IPS-11a (cell line): Measurements from ENCODE around the gene OLA1.

Experiments used
- H3K4me3 ChIP-seq: one replicate; pipeline ENCODE4 v1.5.1; 2013; ENCODE audit warnings: low read depth, low read length, control low read depth

The OLA1 gene

GRCh38 chr2:174224665-174225288 is 23.6 kb downstream of the OLA1 start:
- no peak overlapping the region for H3K4me3 ChIP-seq

GRCh38 chr2:174224125-174224524 is 24.2 kb downstream of the OLA1 start:
- H3K4me3 ChIP-seq = no peak overlapping the region

DNA sequence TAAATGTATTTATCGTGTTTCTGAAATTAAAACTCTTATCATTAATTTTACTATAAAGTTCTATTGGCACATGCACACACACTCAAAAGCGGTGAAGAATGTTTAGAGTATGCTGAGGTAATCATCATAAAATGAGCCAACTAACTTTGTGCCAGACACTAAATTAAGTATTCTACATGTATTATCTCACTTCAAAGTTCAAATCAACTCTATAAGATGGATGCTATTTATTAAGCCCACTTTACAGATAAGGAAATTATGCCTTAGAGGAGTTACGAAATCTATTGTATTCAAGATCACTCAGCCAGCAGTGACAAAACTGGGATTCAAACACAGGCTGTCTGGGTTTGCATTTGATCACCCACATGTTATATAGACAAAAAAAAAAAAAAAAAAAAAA is 24.9 kb downstream of the OLA1 start:
- no peak overlapping the region for H3K4me3 ChIP-seq

DNA sequence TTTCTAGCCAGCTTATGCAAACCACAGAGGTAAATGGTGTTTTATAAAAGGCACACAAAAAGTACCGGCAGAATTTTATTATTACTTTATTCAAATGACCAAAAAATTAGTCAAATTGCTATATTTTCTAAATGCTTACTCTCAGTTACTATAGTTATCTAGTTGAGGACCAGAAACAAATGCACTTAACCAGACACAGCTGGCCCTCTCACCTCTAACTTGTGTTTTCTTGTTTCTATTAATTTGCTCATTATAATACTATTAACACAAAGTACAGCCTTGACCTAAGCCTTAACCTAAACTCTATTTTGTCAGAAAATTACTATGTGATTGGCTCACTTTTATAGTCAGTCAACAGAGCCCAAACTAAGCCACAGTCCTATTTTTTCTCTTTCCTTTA is 26.2 kb downstream of the OLA1 start:
- no peak overlapping the region for H3K4me3 ChIP-seq

DNA sequence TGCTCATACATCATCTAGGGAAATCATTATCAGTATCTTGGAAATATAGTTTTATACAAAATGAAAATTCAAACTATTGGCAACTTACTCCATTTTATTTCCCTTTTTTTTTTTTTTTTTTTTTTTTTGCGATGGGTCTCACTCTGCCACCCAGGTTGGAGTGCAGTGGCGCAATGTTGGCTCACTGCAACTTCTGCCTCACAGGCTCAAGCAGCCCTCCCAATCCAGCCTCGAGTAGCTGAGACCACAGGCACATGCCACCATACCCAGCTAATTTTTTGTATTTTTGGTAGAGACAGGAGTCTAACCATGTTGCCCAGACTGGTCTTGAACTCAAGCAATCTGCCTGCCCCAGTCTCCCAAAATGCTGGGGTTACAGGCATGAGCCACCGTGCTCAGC is 29.0 kb downstream of the OLA1 start:
- H3K4me3 ChIP-seq = no peak overlapping the region

DNA sequence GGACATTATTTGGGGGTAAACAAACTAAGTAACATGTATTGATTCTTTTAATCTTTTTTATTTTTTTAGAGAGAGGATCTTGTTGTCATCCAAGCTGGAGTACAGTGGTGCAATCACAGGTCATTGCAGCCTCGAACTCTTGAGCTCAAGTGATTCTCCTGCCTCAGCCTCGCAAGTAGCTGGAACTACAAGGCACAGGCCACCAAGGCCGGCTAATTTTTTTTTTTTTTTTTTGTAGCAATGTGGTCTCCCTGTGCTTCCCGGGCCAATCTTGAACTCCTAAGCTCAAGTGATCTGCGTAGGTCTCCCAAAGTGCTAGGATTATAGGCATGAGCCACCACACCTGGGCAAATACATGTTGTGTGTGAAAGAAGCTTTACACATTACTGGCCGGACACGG is 29.6 kb downstream of the OLA1 start:
- no peak overlapping the region for H3K4me3 ChIP-seq

DNA sequence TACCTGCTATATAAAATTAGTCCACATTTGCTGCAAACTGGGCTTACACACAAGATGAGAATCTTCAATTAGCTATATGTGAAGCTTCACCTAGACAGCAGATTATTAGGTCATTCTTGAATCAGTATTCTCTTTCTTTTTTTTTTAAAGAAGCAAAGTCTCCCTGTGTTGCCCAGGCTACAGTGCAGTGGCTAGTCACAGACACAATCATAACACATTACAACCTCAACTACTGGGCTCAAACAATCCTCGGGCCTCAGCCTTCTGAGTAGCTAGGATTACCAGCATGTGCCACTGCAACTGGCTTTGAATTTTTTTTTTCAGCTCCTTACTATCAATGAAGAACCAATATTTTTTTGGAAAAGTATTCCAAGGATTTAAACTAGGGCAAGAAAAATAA is 30.5 kb downstream of the OLA1 start:
- no peak overlapping the region for H3K4me3 ChIP-seq

- no peak overlapping the region for H3K4me3 ChIP-seq
Measured at GRCh38 chr2:174211954-174212353, 36.4 kb downstream of the OLA1 start.

- H3K4me3 ChIP-seq = no peak overlapping the region
Measured at GRCh38 chr2:174210862-174211261, 37.5 kb downstream of the OLA1 start.

GRCh38 chr2:174209325-174209724 is 39.0 kb downstream of the OLA1 start:
- no peak overlapping the region for H3K4me3 ChIP-seq

- no peak overlapping the region for H3K4me3 ChIP-seq
Measured at GRCh38 chr2:174208026-174208425, 40.3 kb downstream of the OLA1 start.

DNA sequence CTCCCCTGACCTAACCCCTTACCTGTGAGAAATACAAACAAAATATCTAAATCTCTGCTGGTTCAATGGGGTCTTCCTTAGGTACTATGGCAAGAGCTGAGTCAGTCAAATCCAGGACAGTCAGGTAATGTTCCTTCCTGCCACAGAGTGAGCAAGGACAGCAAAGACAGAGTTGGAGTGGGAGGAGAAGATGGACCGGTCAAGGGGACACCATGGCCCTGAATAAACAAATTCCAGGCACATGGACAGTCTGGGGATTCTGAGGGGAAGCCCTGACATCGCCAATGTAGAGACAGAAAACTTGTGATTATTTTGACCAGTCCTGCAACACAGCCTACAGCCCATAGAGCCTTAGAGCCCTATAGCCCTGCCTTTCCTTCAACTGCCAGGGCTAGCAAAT is 42.8 kb downstream of the OLA1 start:
- no peak overlapping the region for H3K4me3 ChIP-seq

GRCh38 chr2:174202188-174202587 is 46.1 kb downstream of the OLA1 start:
- H3K4me3 ChIP-seq = no peak overlapping the region

GRCh38 chr2:174198846-174199564 is 49.3 kb downstream of the OLA1 start:
- no peak overlapping the region for H3K4me3 ChIP-seq

DNA sequence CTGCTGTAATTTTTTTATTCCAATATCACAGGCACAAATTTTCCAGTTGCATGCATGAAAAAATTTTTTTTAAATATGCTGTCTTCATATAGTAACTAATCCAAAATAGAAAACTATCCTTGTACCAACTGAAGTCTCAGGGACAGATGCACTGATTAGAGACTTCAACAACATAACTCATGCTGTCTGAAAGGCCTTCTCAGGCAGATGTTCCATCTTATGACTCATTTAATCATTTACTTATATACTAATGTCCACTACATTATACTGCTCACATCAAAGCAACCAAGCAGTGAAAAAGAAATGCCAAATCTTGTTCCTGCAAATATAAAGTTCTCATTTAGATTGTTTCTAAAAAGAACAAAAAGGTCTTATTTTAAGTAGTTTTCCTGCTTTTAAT is 53.1 kb downstream of the OLA1 start:
- no peak overlapping the region for H3K4me3 ChIP-seq

DNA sequence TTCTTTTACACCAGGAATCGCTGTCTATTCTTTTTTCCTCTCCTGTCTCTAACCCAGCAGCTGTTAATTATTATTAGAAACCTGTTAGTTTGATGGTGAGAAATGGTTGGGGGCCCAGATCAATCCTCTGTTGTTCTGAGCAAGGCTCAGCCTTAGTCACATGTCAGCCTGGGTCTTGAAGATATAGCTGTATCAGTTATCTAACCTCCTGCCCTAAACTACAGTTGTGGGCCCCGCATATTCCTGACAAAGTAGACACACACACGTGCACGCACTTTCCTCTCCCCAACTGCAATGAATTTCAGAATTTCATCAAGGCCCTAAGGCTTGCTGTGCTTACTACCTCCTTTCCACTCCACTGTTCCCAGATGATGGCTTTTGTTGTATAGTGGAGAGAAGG is 54.6 kb downstream of the OLA1 start:
- no peak overlapping the region for H3K4me3 ChIP-seq

DNA sequence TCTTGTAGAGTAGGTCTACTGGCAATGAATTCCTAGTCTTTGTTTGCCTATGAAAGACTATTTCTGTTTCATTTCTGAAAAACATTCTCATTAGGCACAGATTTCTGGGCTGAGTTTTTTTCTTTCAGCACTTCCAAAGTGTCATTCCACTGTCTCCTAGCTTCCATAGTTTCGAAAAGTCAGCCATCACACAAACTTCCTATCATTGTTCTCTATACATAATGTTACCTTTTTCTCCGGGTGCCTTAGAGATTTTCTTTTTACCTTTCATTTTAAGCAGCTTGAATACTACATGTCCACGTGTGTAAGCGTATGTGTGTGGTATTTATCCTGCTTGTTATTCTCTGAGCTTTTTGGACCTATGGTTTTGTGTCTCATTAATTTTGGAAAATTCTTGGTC is 55.7 kb downstream of the OLA1 start:
- no peak overlapping the region for H3K4me3 ChIP-seq

DNA sequence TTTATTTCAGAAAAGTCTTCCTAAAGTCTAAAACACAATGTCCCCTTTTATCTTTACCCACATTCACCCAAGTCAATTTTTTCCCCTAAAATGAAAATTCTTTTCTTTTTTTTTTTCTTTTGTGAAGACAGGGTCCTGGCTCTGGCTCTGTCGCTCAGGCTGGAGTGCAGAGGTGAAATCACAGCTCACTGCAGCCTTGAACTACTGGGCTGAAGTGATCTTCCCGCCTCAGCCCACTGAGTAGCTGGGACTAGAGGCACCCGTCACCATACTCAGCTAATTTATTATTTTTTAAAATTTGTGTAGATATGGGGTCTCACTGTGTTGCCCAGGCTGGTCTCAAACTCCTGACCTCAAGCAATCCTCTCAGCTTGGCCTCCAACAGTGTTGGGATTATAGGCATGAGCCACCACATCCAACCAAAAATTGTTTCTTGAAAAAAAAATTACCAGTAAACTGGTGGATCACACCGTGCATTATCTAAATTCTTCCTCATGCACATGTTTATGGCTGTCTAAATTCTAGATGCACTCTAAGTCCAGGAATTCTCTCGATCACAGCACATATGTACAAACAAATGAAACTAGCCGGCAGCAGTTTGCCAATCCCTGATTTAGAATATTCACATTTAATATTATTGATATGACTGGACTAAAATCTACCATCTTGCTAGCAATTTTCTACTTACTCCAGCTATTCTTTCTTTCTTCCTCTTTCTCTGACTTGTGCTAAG is 56.8 kb downstream of the OLA1 start:
- no peak overlapping the region for H3K4me3 ChIP-seq

DNA sequence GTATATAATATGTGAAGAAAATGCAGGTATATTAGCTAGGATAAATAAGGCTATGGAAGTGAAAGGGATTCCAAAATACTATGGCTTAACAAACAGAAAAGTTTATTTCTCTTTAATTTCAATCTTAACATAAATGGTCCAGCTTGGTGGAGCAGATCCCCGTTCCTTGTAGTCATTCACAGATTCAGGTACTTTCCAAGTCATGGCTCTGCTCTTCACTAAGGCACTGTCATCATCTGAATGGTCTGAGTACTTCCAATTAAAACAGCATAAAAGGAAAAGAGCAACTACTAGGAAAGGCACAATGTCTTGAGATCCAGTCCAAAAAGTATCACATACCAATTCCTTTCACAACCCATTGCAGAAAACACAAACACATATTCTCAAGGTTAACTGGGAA is 63.4 kb downstream of the OLA1 start:
- no peak overlapping the region for H3K4me3 ChIP-seq

DNA sequence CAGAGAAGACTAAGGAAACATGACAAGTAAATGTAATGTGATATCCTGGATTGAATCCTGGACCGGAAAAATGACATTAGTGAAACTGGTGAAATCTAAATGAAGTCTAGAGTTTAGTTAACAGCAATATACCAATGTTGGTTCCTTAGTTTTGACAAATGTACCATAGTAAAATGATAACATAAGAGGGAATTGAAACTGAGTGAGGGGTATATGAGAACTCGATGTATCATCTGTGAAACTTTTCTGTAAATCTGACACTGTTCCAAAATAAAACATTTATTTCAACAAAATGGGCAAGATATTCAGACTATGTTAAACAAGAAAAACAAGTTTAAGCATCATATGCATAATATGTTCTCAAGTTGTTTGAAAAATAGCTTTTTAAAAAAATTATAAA is 63.8 kb downstream of the OLA1 start:
- H3K4me3 ChIP-seq = no peak overlapping the region

DNA sequence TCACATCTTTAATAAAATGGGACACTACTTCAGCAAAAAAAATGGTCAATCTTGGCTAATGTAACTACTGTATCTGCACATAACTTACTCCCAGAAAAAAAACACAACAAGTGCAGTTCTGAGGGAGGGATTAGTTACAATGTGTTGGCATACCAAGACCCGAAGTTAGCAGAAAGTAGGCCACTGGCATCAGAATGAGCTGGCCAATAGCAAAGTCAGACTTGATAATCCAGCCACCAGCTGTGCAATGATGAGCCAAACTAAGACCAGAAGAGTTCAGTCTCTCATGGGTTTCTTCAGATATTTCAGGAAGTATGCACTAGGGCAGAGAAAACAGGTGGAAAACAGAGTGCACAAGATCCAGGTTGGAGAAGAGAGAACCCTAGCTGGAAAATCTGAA is 65.3 kb downstream of the OLA1 start:
- no peak overlapping the region for H3K4me3 ChIP-seq

GRCh38 chr2:174181368-174181767 is 67.0 kb downstream of the OLA1 start:
- H3K4me3 ChIP-seq = no peak overlapping the region
